IgD-negative memory B cell (primary cell): ENCODE data around the gene CRACR2A. TPM values are rescaled to one million over a fixed set of nuclear protein-coding genes. Genes with fewer than 3 reads are reported as not detected.

Experiments
- H3K27ac Mint-ChIP-seq, 3 donors: one replicate each; pipeline ENCODE4 v1.8.0; 2020 to 2022; ENCODE audit warnings: mild to moderate bottlenecking in 3 of 3, mixed read lengths in 3 of 3, moderate library complexity in 1 of 3
- H3K27me3 Mint-ChIP-seq: one replicate; pipeline ENCODE4 v1.8.0; 2021; ENCODE audit warnings: mixed read lengths
- H3K36me3 Mint-ChIP-seq: one replicate; pipeline ENCODE4 v1.8.0; 2020; ENCODE audit warnings: mild to moderate bottlenecking, mixed read lengths
- H3K4me1 Mint-ChIP-seq, 3 donors: one replicate each; pipeline ENCODE4 v1.8.0; 2020 to 2022; ENCODE audit warnings: mixed read lengths in 3 of 3, mild to moderate bottlenecking in 1 of 3
- H3K4me3 Mint-ChIP-seq, 4 donors: one replicate each; pipeline ENCODE4 v1.8.0; 2020 to 2022; ENCODE audit warnings: mild to moderate bottlenecking in 4 of 4, mixed read lengths in 4 of 4, moderate library complexity in 3 of 4
- H3K9me3 Mint-ChIP-seq, 3 donors: one replicate each; pipeline ENCODE4 v1.8.0; 2020 to 2021; ENCODE audit warnings: mixed read lengths in 3 of 3, mild to moderate bottlenecking in 1 of 3
- polyA plus RNA-seq: library from polyadenylated mRNA; unstranded; fragments of 300-500 nt; fragmentation: Illumina TruSeq; gene quantifications from one replicate; pipeline ENCODE4 v1.2.3, GENCODE V29; 2021

The CRACR2A gene
- polyA plus RNA-seq, 1 donor from 2014 or later, result 10.1 TPM

DNA sequence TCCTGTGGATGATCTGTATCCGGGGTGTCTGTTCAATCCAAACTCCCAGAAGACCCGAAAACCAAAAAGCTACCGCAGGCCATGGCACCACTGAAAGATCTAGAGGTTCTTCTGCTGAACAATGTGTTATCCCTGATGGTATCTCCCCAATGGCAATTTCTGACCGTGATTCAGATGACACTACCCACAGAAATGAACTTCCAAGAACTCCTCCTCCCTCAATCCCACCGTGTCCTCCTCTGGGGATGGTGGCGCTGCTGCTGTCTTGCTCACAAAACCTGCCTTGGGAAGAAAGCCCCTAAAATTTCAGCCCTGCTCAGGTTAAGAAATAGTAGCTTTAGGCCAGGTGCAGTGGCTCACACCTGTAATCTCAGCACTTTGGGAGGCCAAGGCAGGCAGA is 7.8 kb downstream of the CRACR2A start:
- Mint-ChIP-seq H3K4me1 (peaks cover 3 to 16% (median 14%) of the 10 kb centered on the region in 3 donors), H3K36me3 (peaks cover 14% of the 10 kb centered on the region), H3K27ac (peak overlapping the region in 2 of 3 donors; percentile 33 to 78), H3K27me3 (no peaks in the 10 kb centered on the region), H3K9me3 (no peaks in the 10 kb centered on the region), H3K4me3 (no peak overlapping the region)

GRCh38 chr12:3744229-3744901 is 8.5 kb downstream of the CRACR2A start:
- H3K4me3 Mint-ChIP-seq, result peak overlapping the region in 2 of 4 donors; percentile 12 to 62
- H3K27me3 Mint-ChIP-seq, result no peaks in the 10 kb centered on the region
- H3K36me3 Mint-ChIP-seq, result peaks cover 14% of the 10 kb centered on the region
- H3K27ac Mint-ChIP-seq, result peak overlapping the region; percentile 9 to 78 (median 10)
- no peaks in the 10 kb centered on the region for H3K9me3 Mint-ChIP-seq
- peaks cover 3 to 15% (median 14%) of the 10 kb centered on the region in 3 donors for H3K4me1 Mint-ChIP-seq

- Mint-ChIP-seq H3K9me3 (no peaks in the 10 kb centered on the region), H3K36me3 (peaks cover 14% of the 10 kb centered on the region), H3K4me1 (peaks cover 4 to 14% (median 11%) of the 10 kb centered on the region in 3 donors), H3K27me3 (no peaks in the 10 kb centered on the region), H3K27ac (peak overlapping the region in 1 of 3 donors; percentile 9), H3K4me3 (peak overlapping the region in 1 of 4 donors; percentile 44)
These were observed 9.1 kb downstream of the CRACR2A start for GRCh38 chr12:3743803-3744202.

GRCh38 chr12:3741882-3742672 is 10.8 kb downstream of the CRACR2A start:
- H3K4me3 Mint-ChIP-seq, result peak overlapping the region in 1 of 4 donors; percentile 43
- H3K27ac Mint-ChIP-seq, result peak overlapping the region in 1 of 3 donors; percentile 37
- peaks cover 4 to 14% (median 8%) of the 10 kb centered on the region in 3 donors for H3K4me1 Mint-ChIP-seq
- no peaks in the 10 kb centered on the region for H3K27me3 Mint-ChIP-seq
- H3K36me3 Mint-ChIP-seq, result peaks cover 15% of the 10 kb centered on the region
- no peaks in the 10 kb centered on the region for H3K9me3 Mint-ChIP-seq

DNA sequence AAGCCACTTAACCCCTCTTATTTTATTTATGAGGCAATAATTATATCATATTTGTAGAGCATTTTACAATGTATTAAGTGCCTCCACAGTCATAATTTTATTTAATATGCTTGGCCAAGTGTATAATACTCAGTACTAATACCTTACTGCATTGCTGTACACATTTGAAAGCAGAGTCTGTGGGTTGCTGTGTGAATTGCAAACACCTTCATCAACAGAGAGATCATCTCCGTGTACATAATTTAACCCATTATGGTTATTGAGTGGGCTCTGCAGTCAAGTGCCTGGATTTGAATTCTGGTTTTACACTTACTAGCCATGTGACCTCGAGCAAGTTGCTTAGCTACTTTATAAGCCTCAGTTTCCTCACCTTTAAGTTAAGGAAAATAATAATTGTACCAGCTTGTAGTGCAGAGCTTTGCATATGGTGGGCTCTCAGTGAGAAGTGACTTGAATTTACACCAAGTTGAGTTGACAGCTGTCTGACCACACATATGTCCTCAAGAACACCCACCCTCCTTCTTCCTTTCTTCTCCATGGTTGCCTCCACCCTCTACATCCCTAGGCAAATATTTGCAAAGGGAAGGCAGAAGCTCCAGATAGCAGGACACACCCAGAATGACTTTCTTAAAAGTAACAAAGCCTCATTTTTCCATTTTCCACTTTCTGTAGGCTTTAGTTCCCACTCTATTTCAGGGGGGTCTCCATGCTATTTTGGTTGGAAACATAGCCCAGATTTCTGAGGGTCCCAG is 12.3 kb downstream of the CRACR2A start:
- Mint-ChIP-seq H3K4me3 (no peak overlapping the region), H3K27ac (no peak overlapping the region), H3K4me1 (peaks cover 2 to 14% (median 5%) of the 10 kb centered on the region in 3 donors), H3K36me3 (peaks cover 8% of the 10 kb centered on the region), H3K27me3 (no peaks in the 10 kb centered on the region), H3K9me3 (no peaks in the 10 kb centered on the region)

DNA sequence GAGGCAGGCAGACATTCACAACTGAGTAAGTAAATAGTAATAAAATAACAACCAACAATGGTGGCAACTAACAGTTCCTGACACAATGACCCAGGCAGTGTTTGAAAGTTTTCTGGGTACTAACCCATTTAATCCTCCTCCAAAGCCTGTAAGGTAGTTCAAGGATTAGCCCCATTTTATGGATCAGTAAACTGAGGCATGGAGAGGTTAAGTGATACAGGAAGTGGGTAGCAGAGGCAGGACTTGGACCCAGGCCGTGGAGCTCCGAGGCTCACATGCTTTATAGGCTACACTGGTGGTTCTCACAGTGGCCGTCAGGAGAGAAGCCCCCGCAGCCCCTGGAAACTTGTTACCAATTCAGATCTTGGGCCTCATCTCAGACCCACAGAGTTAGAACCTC is 17.5 kb downstream of the CRACR2A start:
- Mint-ChIP-seq H3K36me3 (peaks cover 5% of the 10 kb centered on the region), H3K9me3 (no peaks in the 10 kb centered on the region), H3K4me3 (no peak overlapping the region), H3K27ac (peak overlapping the region in 1 of 3 donors; percentile 40), H3K4me1 (peaks cover 0 to 4% (median 0%) of the 10 kb centered on the region in 3 donors), H3K27me3 (no peaks in the 10 kb centered on the region)

DNA sequence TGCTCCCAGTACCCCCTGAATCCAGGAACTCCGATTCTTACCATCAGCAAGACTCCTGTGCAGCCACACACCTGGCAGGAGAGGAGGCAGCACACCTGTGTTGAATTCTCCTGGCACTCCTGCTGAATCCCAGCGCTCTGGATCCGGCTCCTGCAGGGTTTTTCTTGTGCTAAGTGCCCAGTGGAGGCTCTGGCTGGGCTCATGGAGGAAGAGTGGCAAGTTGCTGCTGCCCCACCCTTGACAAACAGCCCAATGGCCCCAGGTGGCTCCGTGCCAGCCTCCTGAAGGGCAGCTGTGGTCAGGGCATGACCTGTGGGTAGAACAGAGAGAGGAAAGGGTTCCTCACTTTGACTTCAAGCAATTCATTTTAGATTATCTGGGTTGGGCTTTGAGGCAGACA is 20.0 kb downstream of the CRACR2A start:
- no peaks in the 10 kb centered on the region for H3K9me3 Mint-ChIP-seq
- no peak overlapping the region for H3K4me3 Mint-ChIP-seq
- H3K27ac Mint-ChIP-seq, result no peak overlapping the region
- peaks cover 10% of the 10 kb centered on the region for H3K36me3 Mint-ChIP-seq
- H3K27me3 Mint-ChIP-seq, result no peaks in the 10 kb centered on the region
- H3K4me1 Mint-ChIP-seq, result peaks cover 4 to 9% (median 7%) of the 10 kb centered on the region in 3 donors

DNA sequence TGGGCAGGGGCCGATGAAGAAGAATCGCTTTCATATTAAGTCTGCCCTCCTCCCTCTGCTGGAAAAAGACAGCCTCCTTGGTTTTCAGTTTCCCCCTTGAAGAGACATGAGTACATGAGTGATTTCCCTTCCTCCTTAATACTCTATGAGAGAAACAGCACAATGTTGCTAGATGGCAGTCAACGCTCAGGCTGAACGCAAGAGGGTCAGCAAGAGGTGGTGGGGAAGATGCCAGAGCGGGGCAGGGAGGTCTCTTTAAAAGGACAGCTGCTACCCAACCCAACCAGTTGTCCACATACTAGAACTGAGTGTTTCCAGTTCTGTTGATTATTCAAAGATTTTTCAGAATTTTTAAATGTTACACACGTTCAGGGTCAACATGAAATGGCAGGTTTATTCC is 22.8 kb downstream of the CRACR2A start:
- no peaks in the 10 kb centered on the region for H3K9me3 Mint-ChIP-seq
- H3K4me3 Mint-ChIP-seq, result no peak overlapping the region
- peaks cover 15% of the 10 kb centered on the region for H3K36me3 Mint-ChIP-seq
- H3K27ac Mint-ChIP-seq, result no peak overlapping the region
- H3K27me3 Mint-ChIP-seq, result no peaks in the 10 kb centered on the region
- peaks cover 6 to 12% (median 9%) of the 10 kb centered on the region in 3 donors for H3K4me1 Mint-ChIP-seq

DNA sequence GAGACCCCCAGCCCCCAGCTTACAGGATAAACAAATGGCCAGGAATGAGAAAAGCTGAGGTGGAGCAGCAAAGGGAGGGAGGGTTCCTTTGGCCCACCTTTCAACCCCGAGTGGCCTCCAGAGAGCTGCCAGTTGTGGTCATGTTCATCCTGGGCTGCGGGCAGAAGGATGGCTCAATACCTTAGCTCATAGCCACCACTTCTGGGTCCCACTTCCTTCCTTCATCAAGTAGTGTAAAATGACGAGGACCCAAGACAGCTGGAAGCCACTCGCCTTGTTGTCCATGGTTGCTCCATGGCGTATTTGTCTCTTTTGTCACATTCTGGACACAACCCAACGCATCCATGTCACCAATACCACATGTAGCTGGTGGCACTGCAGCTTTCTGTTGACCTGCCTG is 24.2 kb downstream of the CRACR2A start:
- Mint-ChIP-seq H3K9me3 (no peaks in the 10 kb centered on the region), H3K27me3 (no peaks in the 10 kb centered on the region), H3K4me1 (peaks cover 4 to 12% (median 9%) of the 10 kb centered on the region in 3 donors), H3K36me3 (peaks cover 18% of the 10 kb centered on the region), H3K4me3 (no peak overlapping the region), H3K27ac (peak overlapping the region in 2 of 3 donors; percentile 9 to 55)

- Mint-ChIP-seq H3K36me3 (peaks cover 18% of the 10 kb centered on the region), H3K4me1 (peaks cover 4 to 12% (median 9%) of the 10 kb centered on the region in 3 donors), H3K4me3 (peak overlapping the region in 1 of 4 donors; percentile 65), H3K27ac (peak overlapping the region in 2 of 3 donors; percentile 9 to 55), H3K27me3 (no peaks in the 10 kb centered on the region), H3K9me3 (no peaks in the 10 kb centered on the region)
These were observed 24.9 kb downstream of the CRACR2A start for GRCh38 chr12:3727877-3728632.

DNA sequence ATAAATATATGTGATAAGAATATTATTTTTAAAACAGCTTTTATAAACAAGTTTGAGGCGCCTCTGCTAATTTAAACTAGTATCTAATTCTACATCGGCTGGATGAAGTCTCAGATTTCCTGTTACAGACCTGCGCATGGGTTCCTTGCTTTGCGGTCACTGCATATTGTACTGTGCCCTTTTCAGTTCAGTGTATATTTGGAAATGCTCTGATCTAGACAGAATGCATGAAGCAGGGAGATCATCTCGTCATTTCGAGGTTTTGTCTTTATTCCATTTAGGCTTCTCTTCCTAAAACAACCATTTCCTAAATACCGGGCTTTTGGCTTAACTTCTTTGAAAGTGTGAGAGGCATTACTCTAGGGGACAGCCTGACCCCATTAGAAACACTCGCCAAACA is 25.6 kb downstream of the CRACR2A start:
- peaks cover 0 to 3% (median 0%) of the 10 kb centered on the region in 3 donors for H3K9me3 Mint-ChIP-seq
- no peak overlapping the region for H3K4me3 Mint-ChIP-seq
- H3K27ac Mint-ChIP-seq, result no peak overlapping the region
- H3K4me1 Mint-ChIP-seq, result peaks cover 4 to 12% (median 9%) of the 10 kb centered on the region in 3 donors
- no peaks in the 10 kb centered on the region for H3K27me3 Mint-ChIP-seq
- H3K36me3 Mint-ChIP-seq, result peaks cover 25% of the 10 kb centered on the region

DNA sequence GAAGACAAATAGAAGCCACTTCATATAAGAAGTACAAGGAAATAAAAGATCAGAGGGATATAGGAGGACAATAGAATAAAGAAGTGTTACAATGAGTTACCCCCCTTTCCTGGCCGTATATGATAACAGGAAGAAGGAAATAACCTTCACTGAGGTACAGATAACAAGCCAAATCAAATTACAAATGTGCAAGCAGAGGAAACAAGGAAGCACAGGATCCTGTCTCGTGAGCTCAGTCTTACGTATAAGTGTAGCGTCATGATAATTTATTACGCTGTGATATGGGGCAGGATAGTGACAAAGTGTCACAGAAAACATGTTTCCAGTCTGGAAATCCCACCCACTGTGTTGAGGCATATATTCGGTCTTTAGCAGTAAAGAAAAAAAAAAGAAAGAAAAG is 26.5 kb downstream of the CRACR2A start:
- peaks cover 29% of the 10 kb centered on the region for H3K36me3 Mint-ChIP-seq
- no peak overlapping the region for H3K4me3 Mint-ChIP-seq
- H3K9me3 Mint-ChIP-seq, result peaks cover 0 to 3% (median 0%) of the 10 kb centered on the region in 3 donors
- H3K4me1 Mint-ChIP-seq, result peaks cover 4 to 12% (median 9%) of the 10 kb centered on the region in 3 donors
- no peak overlapping the region for H3K27ac Mint-ChIP-seq
- H3K27me3 Mint-ChIP-seq, result no peaks in the 10 kb centered on the region

DNA sequence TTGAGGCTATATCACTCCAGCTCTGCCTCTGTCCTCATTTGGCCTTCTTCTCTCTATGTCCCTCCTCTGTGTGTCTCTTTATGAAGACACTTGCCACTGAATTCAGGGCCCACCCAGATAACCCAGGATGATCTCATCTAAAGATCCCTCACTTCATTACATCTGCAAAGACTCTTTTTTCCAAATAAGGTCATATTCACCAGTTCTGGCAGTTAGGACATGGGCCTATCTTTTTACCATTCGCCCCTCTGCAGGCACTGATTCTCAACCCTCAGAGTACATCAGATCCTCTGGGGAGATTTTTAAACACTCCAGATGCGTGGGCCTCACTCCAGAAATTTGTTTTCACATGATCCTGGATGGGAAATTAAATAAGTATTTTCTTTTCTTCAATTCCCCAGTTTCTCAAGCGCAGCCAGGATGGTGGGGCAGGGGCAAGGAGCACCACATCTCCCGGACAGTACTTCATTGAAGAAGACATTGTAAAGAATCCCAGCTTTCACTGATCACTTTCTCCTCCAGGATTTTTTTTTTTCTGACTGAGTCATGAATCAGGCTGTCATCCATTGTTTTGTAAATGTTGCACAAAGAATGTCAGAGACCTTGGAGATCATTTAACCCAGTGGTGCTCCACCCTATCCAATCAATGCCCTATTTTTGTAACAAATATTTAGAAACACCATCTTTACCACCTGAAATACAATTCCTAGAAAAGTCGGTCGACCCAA is 27.4 kb downstream of the CRACR2A start:
- Mint-ChIP-seq H3K36me3 (peaks cover 28% of the 10 kb centered on the region), H3K4me1 (peaks cover 4 to 12% (median 9%) of the 10 kb centered on the region in 3 donors), H3K27ac (no peak overlapping the region), H3K4me3 (no peak overlapping the region), H3K9me3 (peaks cover 0 to 3% (median 0%) of the 10 kb centered on the region in 3 donors), H3K27me3 (no peaks in the 10 kb centered on the region)
